Measurements from ENCODE around the gene MESP1.

- TF ChIP-seq CTCF (conservative IDR thresholded peaks at IDR 0.05; ENCODE audit: low read length) (no peak), EZH2phosphoT487 (IDR thresholded peaks at IDR 0.05; ENCODE audit: borderline replicate concordance) (no peak)
Observed at GRCh38 chr15:89768071-89768500, 17.0 kb upstream of the MESP1 start.
